ENCODE data around the gene CYP2C19.
"Not testable (repeated sequence)": the region's sequence is repeated elsewhere in the genome, so short reads cannot be mapped to it uniquely, and the experiment has no call there.

CYP2C19 gene

GRCh38 chr10:94889123-94889522, 126.6 kb downstream of the CYP2C19 start:
- DNase-seq: no peak

DNA sequence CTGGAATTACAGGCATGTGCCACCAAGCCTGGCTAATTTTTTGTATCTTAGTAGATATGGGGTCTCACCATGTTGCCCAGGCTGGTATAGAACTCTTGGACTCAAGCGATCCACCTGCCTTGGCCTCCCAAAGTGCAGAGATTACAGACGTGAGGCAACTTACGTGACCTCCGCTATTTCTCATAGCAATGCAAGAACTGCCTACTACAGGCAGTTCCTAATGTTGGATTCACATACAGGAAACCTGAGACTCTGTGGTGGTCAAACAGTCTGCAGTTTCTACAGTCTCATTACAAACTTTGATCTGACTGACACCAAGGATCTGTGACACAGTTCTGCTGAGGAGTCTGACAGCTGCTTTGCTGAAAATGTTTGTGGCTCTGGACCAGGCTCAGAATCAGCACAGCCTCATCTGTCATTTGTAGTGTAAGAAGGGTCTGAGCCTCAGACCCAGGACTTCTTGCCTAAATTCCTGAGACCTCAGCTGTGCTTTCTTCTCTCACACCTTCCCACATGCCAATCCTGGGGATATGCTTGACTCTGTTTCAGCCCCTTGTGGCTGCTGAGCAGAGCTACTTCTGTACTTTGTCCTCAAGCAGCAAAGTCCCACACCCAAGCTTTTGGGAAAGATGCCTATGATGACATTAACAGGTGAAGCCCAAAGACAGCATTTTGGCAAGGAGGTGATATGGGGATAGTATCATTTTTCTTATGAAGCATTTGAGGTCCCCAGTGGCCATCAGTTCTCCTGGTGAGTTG, 128.0 kb downstream of the CYP2C19 start:
- no peak for DNase-seq

- DNase-seq: not testable (repeated sequence)
Measured at GRCh38 chr10:94898414-94898813, 135.9 kb downstream of the CYP2C19 start.

GRCh38 chr10:94902080-94902479, 139.6 kb downstream of the CYP2C19 start:
- no peak for DNase-seq

DNA sequence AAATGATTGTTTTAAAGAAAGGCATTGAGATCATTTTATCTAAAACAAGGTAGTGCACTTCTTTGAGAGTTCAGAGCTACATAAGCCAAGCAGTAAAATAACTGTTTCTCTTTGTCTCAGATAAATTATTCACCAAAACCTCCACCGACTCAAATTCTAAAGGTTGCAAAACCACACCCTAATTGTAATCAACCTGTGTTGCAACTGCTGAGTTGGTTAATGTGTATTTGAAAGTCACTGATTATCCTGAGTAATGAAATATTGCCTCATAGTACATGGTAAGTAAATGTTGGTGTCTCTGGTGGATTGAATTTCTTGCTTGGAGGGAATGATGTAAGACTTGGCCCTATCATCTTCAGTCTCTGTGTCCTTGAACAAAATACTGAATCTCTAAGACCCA, 140.1 kb downstream of the CYP2C19 start:
- no peak for DNase-seq

Data from NCI-H226 (cell line).